Muscle layer of duodenum (tissue), 2 donors: ENCODE measurements around the gene GDF15.

Experiments used
- H3K27ac ChIP-seq: one replicate; pipeline ENCODE4 v1.7.0; 2013; ENCODE audit warnings: mild to moderate bottlenecking, low read length
- H3K27me3 ChIP-seq: one replicate; pipeline ENCODE4 v1.7.0; 2013; ENCODE audit warnings: low read depth, mild to moderate bottlenecking, control low read depth, low read length
- H3K36me3 ChIP-seq, 2 donors: one replicate each; pipeline ENCODE4 v1.7.0; 2013; ENCODE audit warnings: low read length in 2 of 2, control low read depth in 1 of 2, mild to moderate bottlenecking in 1 of 2; ENCODE audit not compliant: insufficient read depth in 2 of 2, control insufficient read depth in 1 of 2
- H3K4me1 ChIP-seq, 2 donors: one replicate each; pipeline ENCODE4 v1.7.0; 2013; ENCODE audit warnings: low read length in 2 of 2, mild to moderate bottlenecking in 2 of 2, control low read depth in 1 of 2, moderate library complexity in 1 of 2; ENCODE audit not compliant: insufficient read depth in 2 of 2, control insufficient read depth in 1 of 2
- H3K4me3 ChIP-seq, 2 donors: one replicate each; pipeline ENCODE4 v1.7.0; 2013; ENCODE audit warnings: low read length in 2 of 2, low read depth in 1 of 2, mild to moderate bottlenecking in 1 of 2
- H3K9me3 ChIP-seq, 2 donors: one replicate each; pipeline ENCODE4 v1.7.0; 2013; ENCODE audit warnings: low read length in 2 of 2, control low read depth in 1 of 2, mild to moderate bottlenecking in 1 of 2; ENCODE audit not compliant: control insufficient read depth in 1 of 2
- donor health status: healthy.

The GDF15 gene

DNA sequence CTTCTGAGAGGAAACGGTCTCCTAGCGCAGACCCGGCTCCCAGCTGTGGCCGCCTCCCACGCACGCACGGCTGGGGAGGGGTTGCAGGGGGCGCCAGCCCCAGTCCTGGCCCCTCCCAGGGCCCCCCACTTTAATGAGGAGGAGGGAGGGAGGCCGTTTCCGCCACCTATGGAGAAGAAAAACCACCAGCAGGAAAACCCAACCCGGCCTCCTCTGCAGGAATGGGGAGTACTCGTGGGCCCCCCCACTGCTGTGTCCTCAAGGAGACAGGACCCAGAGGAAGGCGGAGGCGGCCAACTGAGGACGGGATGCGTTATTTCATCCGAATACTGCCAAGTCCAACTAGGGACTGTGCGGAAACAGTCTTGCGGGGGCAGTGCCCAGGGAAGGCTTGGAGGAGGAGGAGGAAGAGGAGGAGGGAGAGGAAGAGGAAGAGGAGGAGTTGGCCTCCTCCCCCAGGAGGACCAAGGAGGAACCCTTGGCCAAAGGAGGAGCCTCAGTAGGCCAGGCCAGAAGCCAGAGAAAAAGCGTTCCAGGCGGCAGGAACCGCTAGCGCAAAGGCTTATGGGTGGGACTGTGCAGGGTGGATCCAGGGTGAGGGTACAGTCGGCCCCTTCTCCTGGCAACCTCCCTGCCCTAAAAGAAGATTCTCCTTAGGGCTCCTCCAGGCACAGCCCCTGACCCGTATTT, 29.4 kb downstream of the GDF15 start:
- Histone ChIP-seq H3K9me3 (no peaks in the 10 kb centered on the region), H3K27me3 (peaks cover 6% of the 10 kb centered on the region), H3K27ac (peak overlapping the region; percentile 72), H3K4me3 (peak overlapping the region; percentile 37 to 72), H3K36me3 (no peaks in the 10 kb centered on the region), H3K4me1 (peaks cover 13 to 54% of the 10 kb centered on the region in 2 donors)

DNA sequence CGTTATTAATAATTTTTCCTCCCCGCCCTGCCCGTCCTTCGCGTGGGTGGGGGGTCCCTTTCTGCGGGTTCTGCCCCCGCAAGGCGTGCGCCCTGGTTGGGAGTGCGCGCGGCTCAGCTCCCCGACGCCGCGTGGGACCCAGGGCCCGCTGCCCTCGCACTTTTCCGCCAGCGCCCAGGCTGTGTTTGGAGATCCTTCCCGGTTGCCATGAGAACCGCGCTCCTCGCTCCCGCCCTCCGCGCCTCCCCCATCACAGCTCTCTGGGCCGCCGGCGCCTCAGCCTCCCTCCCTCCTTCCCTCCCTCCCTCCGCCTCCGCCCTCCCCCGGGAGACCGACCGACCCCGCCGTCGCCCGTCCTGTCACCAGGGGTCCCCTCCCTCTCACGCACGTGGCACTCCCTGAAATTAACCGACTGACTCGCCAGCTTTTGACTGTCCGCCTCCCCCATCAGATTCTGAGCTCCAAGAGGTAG, 30.9 kb downstream of the GDF15 start:
- H3K27ac ChIP-seq = peak overlapping the region; percentile 87
- H3K9me3 ChIP-seq = no peaks in the 10 kb centered on the region
- H3K27me3 ChIP-seq = peaks cover 6% of the 10 kb centered on the region
- no peaks in the 10 kb centered on the region for H3K36me3 ChIP-seq
- peaks cover 13 to 62% of the 10 kb centered on the region in 2 donors for H3K4me1 ChIP-seq
- H3K4me3 ChIP-seq = peak overlapping the region; percentile 55 to 72

DNA sequence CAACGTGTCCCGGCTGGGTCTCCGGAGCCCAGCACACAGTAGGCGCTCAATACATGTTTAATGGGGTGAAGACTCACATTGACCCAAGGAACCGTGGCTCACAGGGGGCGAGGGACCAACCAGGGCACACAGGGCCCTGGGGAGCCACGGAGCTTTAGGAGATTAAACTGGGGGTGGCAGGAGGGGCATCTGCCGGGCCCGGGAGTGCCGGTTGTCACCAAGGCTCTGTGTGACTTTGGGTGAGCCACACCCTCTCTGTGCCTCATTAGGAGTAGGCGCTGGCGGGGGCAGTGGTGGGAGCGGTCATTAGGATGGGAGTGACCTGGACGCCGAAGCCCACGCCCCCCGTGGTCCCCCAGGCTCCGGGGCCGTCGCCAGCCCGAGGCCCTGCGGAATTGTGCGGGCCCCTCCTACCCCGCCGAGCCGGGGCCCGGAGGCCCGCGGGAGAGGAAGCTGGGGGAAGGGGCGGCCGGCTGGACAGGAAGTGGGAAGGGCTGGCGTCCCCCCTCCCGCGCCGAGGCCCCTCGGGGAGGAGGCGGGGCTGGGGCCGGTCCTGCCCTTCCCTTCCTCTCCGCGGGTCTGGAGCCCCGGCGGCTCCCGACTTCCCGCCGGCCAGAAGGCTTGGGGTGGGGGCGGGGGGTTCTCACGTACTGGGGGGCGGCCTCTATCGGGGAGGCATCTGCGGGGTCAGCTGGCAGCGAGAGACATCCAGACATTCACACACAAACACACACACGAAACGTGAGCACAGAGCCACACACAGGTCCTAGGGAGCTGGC, 31.5 kb downstream of the GDF15 start:
- H3K36me3 ChIP-seq = no peaks in the 10 kb centered on the region
- peak overlapping the region; percentile 87 for H3K27ac ChIP-seq
- H3K4me1 ChIP-seq = peaks cover 13 to 62% of the 10 kb centered on the region in 2 donors
- peak overlapping the region; percentile 55 to 72 for H3K4me3 ChIP-seq
- no peaks in the 10 kb centered on the region for H3K9me3 ChIP-seq
- peaks cover 6% of the 10 kb centered on the region for H3K27me3 ChIP-seq

GRCh38 chr19:18418029-18418482, 32.1 kb downstream of the GDF15 start:
- Histone ChIP-seq H3K27ac (peak overlapping the region; percentile 51), H3K27me3 (peaks cover 6% of the 10 kb centered on the region), H3K36me3 (no peaks in the 10 kb centered on the region), H3K9me3 (no peaks in the 10 kb centered on the region), H3K4me1 (peaks cover 13 to 62% of the 10 kb centered on the region in 2 donors), H3K4me3 (peak overlapping the region in 1 of 2 donors; percentile 72)

DNA sequence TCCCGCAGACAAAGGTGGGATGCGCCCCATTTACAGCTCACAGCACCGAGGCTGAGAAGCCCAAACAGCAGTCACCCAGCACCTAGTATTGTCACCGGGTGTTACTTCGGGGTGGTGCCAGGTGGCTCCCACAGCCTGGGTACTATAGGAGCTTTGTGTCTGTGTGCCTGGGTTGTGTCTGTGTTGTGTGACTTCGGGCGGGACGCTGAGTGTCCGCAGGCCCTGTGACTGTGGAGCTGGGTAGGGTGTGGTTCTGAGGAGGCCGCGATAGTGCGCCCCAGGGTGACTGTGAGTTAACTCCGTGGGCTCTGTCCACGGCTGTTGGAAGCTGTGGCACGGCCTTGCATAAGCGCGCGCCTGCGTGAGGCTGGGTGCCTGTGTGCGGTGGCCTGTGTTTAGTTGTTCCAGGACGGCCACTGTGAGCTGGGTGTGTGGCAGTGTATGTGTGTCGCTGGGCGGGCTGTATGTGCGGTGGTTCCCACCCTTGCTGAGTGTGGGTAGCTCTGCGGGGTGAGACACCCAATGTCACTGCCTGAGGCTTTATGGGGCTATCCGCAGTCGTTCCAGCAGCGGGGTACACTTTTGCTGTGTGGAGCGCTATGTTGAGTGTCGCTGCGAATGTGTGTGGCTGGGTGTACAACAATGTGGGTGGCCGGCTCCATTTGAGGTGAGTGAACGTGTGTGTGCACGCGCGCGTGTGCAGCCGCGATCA, 32.7 kb downstream of the GDF15 start:
- Histone ChIP-seq H3K4me1 (peaks cover 13 to 64% of the 10 kb centered on the region in 2 donors), H3K36me3 (no peaks in the 10 kb centered on the region), H3K9me3 (no peaks in the 10 kb centered on the region), H3K27ac (peak overlapping the region; percentile 51), H3K4me3 (peak overlapping the region; percentile 46 to 72), H3K27me3 (peaks cover 6% of the 10 kb centered on the region)

DNA sequence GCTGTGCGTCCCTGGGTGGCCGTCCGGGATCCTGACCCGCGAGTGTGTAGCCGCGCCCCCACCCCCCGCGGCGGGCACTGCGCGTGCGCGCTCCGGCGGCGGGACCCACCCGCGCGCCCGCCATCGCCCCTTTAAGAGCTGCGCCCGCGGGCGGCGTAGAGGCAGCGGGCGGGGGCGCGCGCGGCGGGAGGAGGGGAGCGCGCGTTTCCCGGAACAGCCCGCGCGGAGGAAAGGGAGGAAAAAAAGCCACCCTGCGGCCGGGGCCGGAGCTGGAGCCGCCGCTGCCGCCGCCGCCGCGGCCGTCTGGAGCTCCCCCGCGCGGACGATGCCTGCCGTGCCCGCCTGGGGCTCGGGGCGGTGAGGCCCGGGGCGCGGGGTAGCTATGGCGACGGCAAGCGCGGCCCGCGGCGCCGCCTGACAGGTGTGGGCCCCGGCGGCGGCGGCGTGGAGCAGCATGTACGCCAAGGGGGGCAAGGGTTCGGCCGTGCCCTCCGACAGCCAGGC, 33.3 kb downstream of the GDF15 start, which contains the start of gene SSBP4:
Gene SSBP4, plus strand, starts transcription at position 204 of the 504 bp plus-strand sequence. Its CDS starts 251 bp downstream, at position 455.
- H3K27ac ChIP-seq = peak within 1 kb of the TSS; percentile 51
- peak within 1 kb of the TSS; percentile 46 to 72 for H3K4me3 ChIP-seq
- peaks cover 13 to 66% of the 10 kb centered on the region in 2 donors for H3K4me1 ChIP-seq
- no peaks in the 10 kb centered on the region for H3K36me3 ChIP-seq
- H3K9me3 ChIP-seq = no peaks in the 10 kb centered on the region
- H3K27me3 ChIP-seq = peaks cover 6% of the 10 kb centered on the region

GRCh38 chr19:18419699-18420460, 33.9 kb downstream of the GDF15 start:
- Histone ChIP-seq H3K9me3 (no peaks in the 10 kb centered on the region), H3K27ac (peak overlapping the region; percentile 23), H3K27me3 (peaks cover 6% of the 10 kb centered on the region), H3K4me1 (peaks cover 13 to 60% of the 10 kb centered on the region in 2 donors), H3K4me3 (peak overlapping the region; percentile 46 to 72), H3K36me3 (no peaks in the 10 kb centered on the region)

DNA sequence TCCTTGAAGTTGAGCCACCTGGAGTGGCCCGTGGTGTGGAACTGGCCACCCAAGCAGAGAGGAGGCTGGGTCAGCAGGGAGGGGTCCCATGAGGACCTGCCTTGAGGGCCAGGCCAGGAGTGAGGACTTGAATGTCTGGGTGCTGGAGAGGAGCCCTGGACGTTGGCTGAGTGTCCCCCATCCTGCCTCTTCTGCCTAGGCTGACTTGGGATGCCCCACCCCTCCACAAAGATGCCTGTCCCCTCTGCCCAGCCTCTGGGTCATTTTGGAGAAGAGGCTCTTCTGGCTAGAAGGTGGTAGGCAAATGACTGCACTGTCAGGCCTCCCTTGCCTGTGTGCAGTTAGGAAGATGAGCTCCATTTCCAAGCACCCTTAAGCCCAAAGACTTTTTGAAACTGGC, 35.0 kb downstream of the GDF15 start:
- peak overlapping the region in 1 of 2 donors; percentile 72 for H3K4me3 ChIP-seq
- H3K27me3 ChIP-seq = peaks cover 6% of the 10 kb centered on the region
- no peak overlapping the region for H3K27ac ChIP-seq
- H3K4me1 ChIP-seq = peaks cover 9 to 61% of the 10 kb centered on the region in 2 donors
- no peaks in the 10 kb centered on the region for H3K36me3 ChIP-seq
- H3K9me3 ChIP-seq = no peaks in the 10 kb centered on the region

GRCh38 chr19:18421371-18421959, 35.5 kb downstream of the GDF15 start:
- H3K4me3 ChIP-seq = peak overlapping the region in 1 of 2 donors; percentile 72
- H3K4me1 ChIP-seq = peaks cover 13 to 61% of the 10 kb centered on the region in 2 donors
- no peaks in the 10 kb centered on the region for H3K36me3 ChIP-seq
- no peaks in the 10 kb centered on the region for H3K9me3 ChIP-seq
- no peak overlapping the region for H3K27ac ChIP-seq
- H3K27me3 ChIP-seq = peaks cover 1% of the 10 kb centered on the region

DNA sequence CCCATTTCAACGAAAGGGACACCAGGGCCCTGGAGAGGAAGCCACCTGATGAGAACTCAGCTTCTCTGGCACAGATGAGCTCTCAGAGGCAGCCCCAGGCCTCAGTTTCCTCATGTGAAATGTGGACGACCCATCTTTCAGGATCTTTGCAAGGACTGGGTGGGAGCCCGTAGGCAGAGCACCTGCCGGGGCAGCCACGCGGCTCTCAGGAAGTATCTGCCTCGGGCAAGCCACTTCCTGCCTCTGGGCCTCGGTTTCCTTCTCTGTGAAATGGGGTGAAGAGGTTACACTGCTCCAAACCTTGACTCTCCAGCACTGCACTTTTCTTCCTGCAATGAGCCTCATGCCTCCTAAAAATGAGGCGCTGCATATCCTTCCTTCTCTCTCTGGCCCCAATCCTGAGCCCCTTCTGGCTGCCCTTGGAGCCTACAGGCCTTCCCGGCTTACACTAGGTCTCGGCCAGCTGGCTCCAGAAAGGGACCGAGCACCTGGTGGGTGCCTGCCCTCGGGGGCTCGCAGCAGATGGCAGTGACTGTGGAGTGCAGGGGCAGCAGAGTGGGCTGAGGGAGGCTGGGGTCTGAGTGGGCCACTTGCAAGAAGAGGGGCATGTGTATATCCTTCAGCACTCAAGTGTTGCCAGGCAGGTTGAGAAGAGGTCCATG, 36.7 kb downstream of the GDF15 start:
- Histone ChIP-seq H3K27ac (no peak overlapping the region), H3K4me1 (peaks cover 13 to 51% of the 10 kb centered on the region in 2 donors), H3K27me3 (no peaks in the 10 kb centered on the region), H3K9me3 (no peaks in the 10 kb centered on the region), H3K36me3 (no peaks in the 10 kb centered on the region), H3K4me3 (no peak overlapping the region)
